Liver (tissue), 9 donors: Measurements from ENCODE around the gene GLIS1. TPM values are rescaled to one million over a fixed set of nuclear protein-coding genes. Genes with fewer than 3 reads are reported as not detected.

Experiments
- DNase-seq: peaks from one replicate; pipeline ENCODE4 v3.0.0-alpha.2; 2017; ENCODE audit warnings: low spot score
- H3K27ac ChIP-seq, 2 donors: one replicate each; pipeline ENCODE4 v1.7.0; 2013; ENCODE audit warnings: inconsistent platforms in 2 of 2, low read length in 2 of 2, control low read depth in 1 of 2, low read depth in 1 of 2, mild to moderate bottlenecking in 1 of 2
- H3K27me3 ChIP-seq, 4 donors: one replicate each; pipeline versions ENCODE4 v1.6.1 to v1.7.0; 2013; ENCODE audit warnings: low read length in 3 of 4, inconsistent platforms in 1 of 4, mild to moderate bottlenecking in 1 of 4, moderate library complexity in 1 of 4; ENCODE audit not compliant: control insufficient read depth in 4 of 4, insufficient read depth in 4 of 4
- H3K36me3 ChIP-seq, 4 donors: one replicate each; pipeline versions ENCODE4 v1.6.1 to v1.7.0; 2013; ENCODE audit warnings: low read length in 3 of 4, mild to moderate bottlenecking in 3 of 4, low read depth in 1 of 4, moderate library complexity in 1 of 4; ENCODE audit not compliant: control insufficient read depth in 4 of 4, insufficient read depth in 3 of 4
- H3K4me1 ChIP-seq, 4 donors: one replicate each; pipeline versions ENCODE4 v1.6.1 to v1.7.0; 2013; ENCODE audit warnings: low read length in 3 of 4, mild to moderate bottlenecking in 3 of 4, moderate library complexity in 1 of 4; ENCODE audit not compliant: control insufficient read depth in 4 of 4, insufficient read depth in 4 of 4
- H3K4me3 ChIP-seq, 3 donors: one replicate each; pipeline versions ENCODE4 v1.6.1 to v1.7.0; 2013; ENCODE audit warnings: low read length in 3 of 3, control low read depth in 1 of 3, low read depth in 1 of 3, mild to moderate bottlenecking in 1 of 3
- H3K9ac ChIP-seq, 2 donors: one replicate each; pipeline ENCODE4 v1.7.0; 2013; ENCODE audit warnings: low read length in 2 of 2, mild to moderate bottlenecking in 2 of 2, moderate library complexity in 2 of 2, control low read depth in 1 of 2, low read depth in 1 of 2
- H3K9me3 ChIP-seq, 4 donors: one replicate each; pipeline versions ENCODE4 v1.6.1 to v1.7.0; 2013; ENCODE audit warnings: low read length in 3 of 4; ENCODE audit not compliant: control insufficient read depth in 4 of 4
- ATF3 ChIP-seq: IDR thresholded peaks from 2 replicates; pipeline ENCODE4 v1.6.1; 2016; ENCODE audit warnings: antibody characterized with exemption
- EGR1 ChIP-seq, 2 donors: IDR thresholded peaks; 2 replicates each; pipeline ENCODE4 v1.6.1; 2016 to 2018; ENCODE audit warnings: antibody characterized with exemption in 2 of 2, low read depth in 2 of 2
- FOXA1 ChIP-seq: IDR thresholded peaks from 2 replicates; pipeline ENCODE4 v1.6.1; 2016; ENCODE audit warnings: antibody characterized with exemption
- FOXA2 ChIP-seq: IDR thresholded peaks from 2 replicates; pipeline ENCODE4 v1.6.1; 2016; ENCODE audit warnings: antibody characterized with exemption
- GABPA ChIP-seq, 2 donors: IDR thresholded peaks in 1 of 2; conservative IDR thresholded peaks in 1 of 2; 2 replicates each; pipeline ENCODE4 v1.6.1; 2016; ENCODE audit warnings: antibody characterized with exemption in 2 of 2, mild to moderate bottlenecking in 1 of 2, moderate library complexity in 1 of 2
- HNF4A ChIP-seq, 2 donors: conservative IDR thresholded peaks; 2 replicates each; pipeline ENCODE4 v1.6.1; 2016; ENCODE audit warnings: antibody characterized with exemption in 2 of 2, mild to moderate bottlenecking in 2 of 2
- HNF4G ChIP-seq: IDR thresholded peaks from 2 replicates; pipeline ENCODE4 v1.6.1; 2016; ENCODE audit warnings: antibody characterized with exemption
- JUND ChIP-seq, 2 donors: IDR thresholded peaks; 2 replicates each; pipeline ENCODE4 v1.6.1; 2016; ENCODE audit warnings: antibody characterized with exemption in 2 of 2
- NR2F2 ChIP-seq: IDR thresholded peaks from 2 replicates; pipeline ENCODE4 v1.6.1; 2016; ENCODE audit warnings: antibody characterized with exemption
- RAD21 ChIP-seq, 2 donors: IDR thresholded peaks; 2 replicates each; pipeline ENCODE4 v1.6.1; 2016; ENCODE audit warnings: antibody characterized with exemption in 2 of 2, mild to moderate bottlenecking in 2 of 2
- REST ChIP-seq: IDR thresholded peaks from 2 replicates; pipeline ENCODE4 v1.6.1; 2016; ENCODE audit warnings: antibody characterized with exemption, mild to moderate bottlenecking
- RXRA ChIP-seq, 2 donors: IDR thresholded peaks; 2 replicates each; pipeline ENCODE4 v1.6.1; 2017 to 2018; ENCODE audit warnings: antibody characterized with exemption in 2 of 2, mild to moderate bottlenecking in 1 of 2
- SP1 ChIP-seq: IDR thresholded peaks from 2 replicates; pipeline ENCODE4 v1.6.1; 2018; ENCODE audit warnings: antibody characterized with exemption, mild to moderate bottlenecking
- TAF1 ChIP-seq: conservative IDR thresholded peaks from 2 replicates; pipeline ENCODE4 v1.6.1; 2016; ENCODE audit warnings: antibody characterized with exemption, mild to moderate bottlenecking
- YY1 ChIP-seq: IDR thresholded peaks from 2 replicates; pipeline ENCODE4 v1.6.1; 2016; ENCODE audit warnings: antibody characterized with exemption, mild to moderate bottlenecking
- WGBS: extraction: QIAGEN DNeasy Blood & Tissue Kit; methylation state at CpG from one replicate; pipeline ENCODE4 v1.1.7; 2013; 5-methylcytosine and 5-hydroxymethylcytosine counted together
- polyA plus RNA-seq, 2 donors: library from polyadenylated mRNA; stranded (reverse) in 1 of 2; unstranded in 1 of 2; fragments of 200-250 nt in 1 of 2; fragments of >200 nt in 1 of 2; fragmentation: Nextera tagmentation in 1 of 2; extraction: Ambion mirVana in 1 of 2; gene quantifications; one replicate each; pipeline versions ENCODE4 v1.2.1 to v1.2.3, GENCODE V29; 2013 to 2015
- total RNA-seq, 2 donors: library from RNA; depleted of rRNA; stranded (reverse); fragments of >200 nt; gene quantifications; one replicate each; pipeline ENCODE4 v1.2.3, GENCODE V29; 2014
- TF ChIP-seq, protein P1 (sequence below): IDR thresholded peaks from 2 replicates; pipeline ENCODE4 v1.6.1; 2016; ENCODE audit warnings: antibody characterized with exemption
- TF ChIP-seq, protein P2 (sequence below): fragments of 150-350 bp; IDR thresholded peaks from 2 replicates; pipeline ENCODE4 v1.5.1; 2017; ENCODE audit warnings: improper control_type of control experiment, low read depth, low read length; ENCODE audit not compliant: missing input control
- donor health status: healthy.
- donor health status: healthy.
- donor health status: healthy.
- donor health status: healthy.
- donor health status: healthy.

Gene GLIS1
- total and polyA plus RNA-seq, 4 donors: under 0.01 to 0.05 TPM; not detected in 2

DNA sequence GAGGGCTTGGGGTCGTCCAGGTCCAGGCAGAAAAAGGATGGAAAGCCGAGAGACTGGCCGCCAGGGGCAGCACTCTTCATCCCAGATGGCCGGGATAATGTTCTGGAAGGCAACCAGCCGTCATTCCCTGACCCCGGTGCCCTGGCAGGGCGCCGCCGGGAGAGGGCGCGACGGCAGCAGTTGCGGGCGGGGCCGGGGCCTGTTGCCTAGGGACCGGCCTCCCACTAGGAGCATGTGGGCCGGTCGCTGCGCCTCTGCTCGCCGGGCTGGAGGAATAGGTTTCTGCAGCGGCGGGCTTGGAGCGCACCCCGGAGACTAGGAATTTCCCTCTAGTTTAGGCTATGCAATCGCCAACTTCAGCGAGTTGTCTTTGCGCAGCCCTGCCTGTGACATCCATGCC, 268.8 kb downstream of the GLIS1 start:
- no peaks in the 10 kb centered on the region for H3K4me1 ChIP-seq
- H3K27me3 ChIP-seq: no peaks in the 10 kb centered on the region
- H3K4me3 ChIP-seq: no peak overlapping the region
- no peak for TF ChIP-seq REST
- TF ChIP-seq RXRA (IDR thresholded peaks at IDR 0.05): no peak
- TF ChIP-seq RAD21 (IDR thresholded peaks at IDR 0.05): peak in 1 of 2 donors; percentile 38
- no peak for TF ChIP-seq YY1
- no peak for TF ChIP-seq GABPA (IDR thresholded peaks at IDR 0.05 in 1 of 2, conservative IDR thresholded peaks at IDR 0.05 in 1 of 2)
- TF ChIP-seq EGR1 (IDR thresholded peaks at IDR 0.05; ENCODE audit: low read depth in 2 of 2): no peak
- TF ChIP-seq, protein P1, sequence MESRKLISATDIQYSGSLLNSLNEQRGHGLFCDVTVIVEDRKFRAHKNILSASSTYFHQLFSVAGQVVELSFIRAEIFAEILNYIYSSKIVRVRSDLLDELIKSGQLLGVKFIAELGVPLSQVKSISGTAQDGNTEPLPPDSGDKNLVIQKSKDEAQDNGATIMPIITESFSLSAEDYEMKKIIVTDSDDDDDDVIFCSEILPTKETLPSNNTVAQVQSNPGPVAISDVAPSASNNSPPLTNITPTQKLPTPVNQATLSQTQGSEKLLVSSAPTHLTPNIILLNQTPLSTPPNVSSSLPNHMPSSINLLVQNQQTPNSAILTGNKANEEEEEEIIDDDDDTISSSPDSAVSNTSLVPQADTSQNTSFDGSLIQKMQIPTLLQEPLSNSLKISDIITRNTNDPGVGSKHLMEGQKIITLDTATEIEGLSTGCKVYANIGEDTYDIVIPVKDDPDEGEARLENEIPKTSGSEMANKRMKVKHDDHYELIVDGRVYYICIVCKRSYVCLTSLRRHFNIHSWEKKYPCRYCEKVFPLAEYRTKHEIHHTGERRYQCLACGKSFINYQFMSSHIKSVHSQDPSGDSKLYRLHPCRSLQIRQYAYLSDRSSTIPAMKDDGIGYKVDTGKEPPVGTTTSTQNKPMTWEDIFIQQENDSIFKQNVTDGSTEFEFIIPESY: no peak
- TF ChIP-seq, protein P2, sequence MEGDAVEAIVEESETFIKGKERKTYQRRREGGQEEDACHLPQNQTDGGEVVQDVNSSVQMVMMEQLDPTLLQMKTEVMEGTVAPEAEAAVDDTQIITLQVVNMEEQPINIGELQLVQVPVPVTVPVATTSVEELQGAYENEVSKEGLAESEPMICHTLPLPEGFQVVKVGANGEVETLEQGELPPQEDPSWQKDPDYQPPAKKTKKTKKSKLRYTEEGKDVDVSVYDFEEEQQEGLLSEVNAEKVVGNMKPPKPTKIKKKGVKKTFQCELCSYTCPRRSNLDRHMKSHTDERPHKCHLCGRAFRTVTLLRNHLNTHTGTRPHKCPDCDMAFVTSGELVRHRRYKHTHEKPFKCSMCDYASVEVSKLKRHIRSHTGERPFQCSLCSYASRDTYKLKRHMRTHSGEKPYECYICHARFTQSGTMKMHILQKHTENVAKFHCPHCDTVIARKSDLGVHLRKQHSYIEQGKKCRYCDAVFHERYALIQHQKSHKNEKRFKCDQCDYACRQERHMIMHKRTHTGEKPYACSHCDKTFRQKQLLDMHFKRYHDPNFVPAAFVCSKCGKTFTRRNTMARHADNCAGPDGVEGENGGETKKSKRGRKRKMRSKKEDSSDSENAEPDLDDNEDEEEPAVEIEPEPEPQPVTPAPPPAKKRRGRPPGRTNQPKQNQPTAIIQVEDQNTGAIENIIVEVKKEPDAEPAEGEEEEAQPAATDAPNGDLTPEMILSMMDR: peak; percentile 40
- no peak for TF ChIP-seq JUND (IDR thresholded peaks at IDR 0.05)
- peak; percentile 54 for TF ChIP-seq NR2F2
- WGBS: 19% methylated on average over 28 of the region's 28 CpGs
- no peaks in the 10 kb centered on the region for H3K36me3 ChIP-seq
- DNase-seq: peak; percentile 49
- H3K27ac ChIP-seq: no peak overlapping the region
- H3K9me3 ChIP-seq: no peaks in the 10 kb centered on the region
- H3K9ac ChIP-seq: no peak overlapping the region

- Histone ChIP-seq H3K4me3 (no peak overlapping the region), H3K9me3 (no peaks in the 10 kb centered on the region), H3K27me3 (no peaks in the 10 kb centered on the region), H3K27ac (no peak overlapping the region), H3K36me3 (no peaks in the 10 kb centered on the region), H3K9ac (no peak overlapping the region), H3K4me1 (no peaks in the 10 kb centered on the region)
- DNase-seq: no peak
- WGBS: 90% methylated on average over 5 of the region's 5 CpGs
- TF ChIP-seq FOXA1: no peak
- no peak for TF ChIP-seq TAF1
- TF ChIP-seq RXRA (IDR thresholded peaks at IDR 0.05): no peak
- TF ChIP-seq, protein P2: no peak
- TF ChIP-seq HNF4G: no peak
- TF ChIP-seq EGR1 (IDR thresholded peaks at IDR 0.05; ENCODE audit: low read depth in 2 of 2): no peak
- TF ChIP-seq SP1: no peak
- no peak for TF ChIP-seq GABPA (IDR thresholded peaks at IDR 0.05 in 1 of 2, conservative IDR thresholded peaks at IDR 0.05 in 1 of 2)
- no peak for TF ChIP-seq NR2F2
- no peak for TF ChIP-seq RAD21 (IDR thresholded peaks at IDR 0.05)
- no peak for TF ChIP-seq FOXA2
- TF ChIP-seq YY1: no peak
- TF ChIP-seq HNF4A (conservative IDR thresholded peaks at IDR 0.05): no peak
- TF ChIP-seq, protein P1: no peak
- TF ChIP-seq ATF3: no peak
- no peak for TF ChIP-seq JUND (IDR thresholded peaks at IDR 0.05)
Measured at GRCh38 chr1:53469373-53469772, 269.6 kb downstream of the GLIS1 start.
